Measurements from ENCODE around the gene KYAT1. TPM values are rescaled to one million over a fixed set of nuclear protein-coding genes. Genes with fewer than 3 reads are reported as not detected.

Gene KYAT1
- total and polyA plus RNA-seq, 2 of the 13 experiments (the other 11 are each of a cell fraction or from before 2014, with no cell fraction given): 9.2 to 46.5 TPM

DNA sequence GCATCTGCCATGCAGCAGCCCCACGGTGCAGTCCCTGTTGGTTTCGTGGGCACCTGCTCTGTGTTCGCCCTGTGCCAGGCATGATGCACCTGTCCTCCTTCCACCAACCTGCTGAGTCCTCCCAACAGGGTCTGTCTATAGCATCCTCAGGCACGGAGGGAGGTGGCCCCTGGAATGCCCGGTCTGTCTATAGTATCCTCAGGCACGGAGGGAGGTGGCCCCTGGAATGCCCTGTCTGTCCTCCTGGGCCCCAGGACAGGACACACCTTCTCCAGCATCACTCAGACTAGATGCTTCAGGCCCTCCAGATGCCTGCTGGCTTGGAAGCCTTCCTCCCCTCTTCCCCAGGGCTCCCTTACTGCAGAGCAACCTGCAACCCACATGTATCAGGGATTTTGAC lies 29.2 kb upstream of the KYAT1 start (continued):
- TF ChIP-seq PAWR (CRISPR knock-in tag; IDR thresholded peaks at IDR 0.05; ENCODE audit: borderline replicate concordance) (no peak), ZNF510 (CRISPR knock-in tag; IDR thresholded peaks at IDR 0.05; ENCODE audit: low read depth) (no peak), ZNF547 (CRISPR knock-in tag; IDR thresholded peaks at IDR 0.05) (no peak), AKNA (CRISPR knock-in tag; IDR thresholded peaks at IDR 0.05; ENCODE audit: borderline replicate concordance) (no peak), ZNF138 (CRISPR knock-in tag; IDR thresholded peaks at IDR 0.05; ENCODE audit: low read depth) (no peak)
- TF ChIP-seq, protein P1, sequence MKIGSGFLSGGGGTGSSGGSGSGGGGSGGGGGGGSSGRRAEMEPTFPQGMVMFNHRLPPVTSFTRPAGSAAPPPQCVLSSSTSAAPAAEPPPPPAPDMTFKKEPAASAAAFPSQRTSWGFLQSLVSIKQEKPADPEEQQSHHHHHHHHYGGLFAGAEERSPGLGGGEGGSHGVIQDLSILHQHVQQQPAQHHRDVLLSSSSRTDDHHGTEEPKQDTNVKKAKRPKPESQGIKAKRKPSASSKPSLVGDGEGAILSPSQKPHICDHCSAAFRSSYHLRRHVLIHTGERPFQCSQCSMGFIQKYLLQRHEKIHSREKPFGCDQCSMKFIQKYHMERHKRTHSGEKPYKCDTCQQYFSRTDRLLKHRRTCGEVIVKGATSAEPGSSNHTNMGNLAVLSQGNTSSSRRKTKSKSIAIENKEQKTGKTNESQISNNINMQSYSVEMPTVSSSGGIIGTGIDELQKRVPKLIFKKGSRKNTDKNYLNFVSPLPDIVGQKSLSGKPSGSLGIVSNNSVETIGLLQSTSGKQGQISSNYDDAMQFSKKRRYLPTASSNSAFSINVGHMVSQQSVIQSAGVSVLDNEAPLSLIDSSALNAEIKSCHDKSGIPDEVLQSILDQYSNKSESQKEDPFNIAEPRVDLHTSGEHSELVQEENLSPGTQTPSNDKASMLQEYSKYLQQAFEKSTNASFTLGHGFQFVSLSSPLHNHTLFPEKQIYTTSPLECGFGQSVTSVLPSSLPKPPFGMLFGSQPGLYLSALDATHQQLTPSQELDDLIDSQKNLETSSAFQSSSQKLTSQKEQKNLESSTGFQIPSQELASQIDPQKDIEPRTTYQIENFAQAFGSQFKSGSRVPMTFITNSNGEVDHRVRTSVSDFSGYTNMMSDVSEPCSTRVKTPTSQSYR (CRISPR knock-in tag; IDR thresholded peaks at IDR 0.05; ENCODE audit: borderline replicate concordance): no peak
